ENCODE data around the gene TNFAIP8.

TNFAIP8 gene

GRCh38 chr5:119343766-119344165 is 12.1 kb upstream of the TNFAIP8 start:
- TF ChIP-seq CTCF (IDR thresholded peaks at IDR 0.05; ENCODE audit: insufficient read depth, low read depth, low read length, missing control alignments) = no peak
- no peak overlapping the region for H3K4me3 ChIP-seq (ENCODE audit: low read length)
- no peak for DNase-seq (ENCODE audit: low read depth)

GRCh38 chr5:119344231-119344630 is 11.6 kb upstream of the TNFAIP8 start:
- TF ChIP-seq CTCF (IDR thresholded peaks at IDR 0.05; ENCODE audit: insufficient read depth, low read depth, low read length, missing control alignments) = no peak
- H3K4me3 ChIP-seq (ENCODE audit: low read length) = no peak overlapping the region
- no peak for DNase-seq (ENCODE audit: low read depth)

- no peak for TF ChIP-seq CTCF (IDR thresholded peaks at IDR 0.05; ENCODE audit: insufficient read depth, low read depth, low read length, missing control alignments)
- no peak overlapping the region for H3K4me3 ChIP-seq (ENCODE audit: low read length)
- DNase-seq (ENCODE audit: low read depth) = no peak
These were observed 10.0 kb upstream of the TNFAIP8 start for GRCh38 chr5:119345861-119346260.

- TF ChIP-seq CTCF (IDR thresholded peaks at IDR 0.05; ENCODE audit: insufficient read depth, low read depth, low read length, missing control alignments) = no peak
- H3K4me3 ChIP-seq (ENCODE audit: low read length) = no peak overlapping the region
- DNase-seq (ENCODE audit: low read depth) = no peak
These were observed 9.4 kb upstream of the TNFAIP8 start for GRCh38 chr5:119346394-119346793.

GRCh38 chr5:119347574-119347973 is 8.2 kb upstream of the TNFAIP8 start:
- DNase-seq (ENCODE audit: low read depth) = no peak
- H3K4me3 ChIP-seq (ENCODE audit: low read length) = no peak overlapping the region
- TF ChIP-seq CTCF (IDR thresholded peaks at IDR 0.05; ENCODE audit: insufficient read depth, low read depth, low read length, missing control alignments) = no peak

GRCh38 chr5:119347991-119348390 is 7.8 kb upstream of the TNFAIP8 start:
- no peak overlapping the region for H3K4me3 ChIP-seq (ENCODE audit: low read length)
- DNase-seq (ENCODE audit: low read depth) = no peak
- TF ChIP-seq CTCF (IDR thresholded peaks at IDR 0.05; ENCODE audit: insufficient read depth, low read depth, low read length, missing control alignments) = no peak

- H3K4me3 ChIP-seq (ENCODE audit: low read length) = no peak overlapping the region
- DNase-seq (ENCODE audit: low read depth) = no peak
- no peak for TF ChIP-seq CTCF (IDR thresholded peaks at IDR 0.05; ENCODE audit: insufficient read depth, low read depth, low read length, missing control alignments)
These were observed 2.6 kb upstream of the TNFAIP8 start for GRCh38 chr5:119353213-119353612.
